Central memory CD4-positive, alpha-beta T cell (primary cell): ENCODE results near the gene CRB2.
"Not testable (repeated sequence)": the region's sequence is repeated elsewhere in the genome, so short reads cannot be mapped to it uniquely, and the experiment has no call there.

Source experiments
- DNase-seq: peaks from one replicate; pipeline ENCODE4 v3.0.0; 2022

Gene CRB2

GRCh38 chr9:123329329-123329955, 26.6 kb upstream of the CRB2 start:
- DNase-seq, result no peak

DNA sequence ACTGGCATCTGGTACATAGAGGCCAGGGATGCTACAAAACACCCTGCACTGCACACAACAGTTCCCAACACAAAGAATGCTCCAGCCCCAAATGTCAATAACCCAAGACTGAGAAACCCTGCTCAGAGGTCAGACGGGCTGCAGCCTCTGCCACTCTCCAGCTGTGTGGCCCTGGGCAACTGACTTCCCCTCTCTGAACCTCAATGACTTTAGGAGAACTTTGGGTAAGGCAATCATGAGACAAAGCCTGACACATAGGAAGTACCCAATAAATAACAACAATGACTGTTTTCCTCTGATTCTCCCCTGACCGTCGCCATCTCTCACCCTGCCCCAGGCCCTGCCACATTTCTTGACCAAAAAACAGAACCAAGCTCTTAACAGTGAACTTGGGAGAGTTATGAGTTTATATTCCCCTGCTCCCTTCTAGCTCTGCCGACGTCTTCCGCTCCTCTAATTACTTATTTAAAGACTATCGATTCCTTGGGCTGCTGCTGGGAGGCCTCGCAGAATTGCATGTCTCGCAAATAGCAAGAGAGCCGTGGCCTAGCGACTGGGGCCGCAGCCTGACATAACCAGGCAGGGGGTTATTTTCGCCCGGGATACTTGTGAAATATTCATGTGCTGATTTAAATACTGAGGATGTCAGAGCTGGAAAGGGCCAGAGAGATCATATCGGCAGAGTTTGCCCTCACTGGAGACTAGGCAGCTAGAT, 24.5 kb upstream of the CRB2 start:
- DNase-seq, result no peak

DNA sequence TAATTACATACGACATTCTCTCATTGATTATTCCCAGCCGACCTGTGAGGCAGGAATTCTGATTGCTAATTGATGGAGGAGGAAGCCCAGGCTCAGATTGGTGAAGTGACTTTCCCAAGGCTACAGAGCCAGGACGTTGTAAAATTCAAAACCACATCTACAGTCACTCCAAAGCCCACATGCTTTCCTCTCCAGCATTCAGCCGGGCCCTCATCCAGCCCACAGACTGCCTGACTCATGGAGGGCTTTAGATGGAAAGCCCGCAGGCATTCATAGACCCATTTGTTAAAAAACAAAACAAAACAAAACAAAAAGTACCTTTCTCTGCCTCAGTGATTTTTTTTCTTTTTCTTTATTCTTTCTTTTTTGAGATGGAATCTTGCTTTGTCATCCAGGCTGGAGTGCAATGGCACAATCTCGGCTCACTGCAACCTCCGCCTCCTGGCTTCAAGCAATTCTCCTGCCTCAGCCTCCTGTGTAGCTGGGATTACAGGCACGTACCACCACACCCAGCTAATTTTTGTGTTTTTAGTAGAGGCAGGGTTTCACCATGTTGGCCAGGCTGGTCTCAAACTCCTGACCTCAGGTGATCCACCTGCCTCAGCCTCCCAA, 22.8 kb upstream of the CRB2 start:
- DNase-seq, result not testable (repeated sequence)

- DNase-seq, result no peak
Observed at GRCh38 chr9:123334639-123335038, 21.4 kb upstream of the CRB2 start.

- no peak for DNase-seq
Observed at GRCh38 chr9:123335193-123335985, 20.6 kb upstream of the CRB2 start.

DNA sequence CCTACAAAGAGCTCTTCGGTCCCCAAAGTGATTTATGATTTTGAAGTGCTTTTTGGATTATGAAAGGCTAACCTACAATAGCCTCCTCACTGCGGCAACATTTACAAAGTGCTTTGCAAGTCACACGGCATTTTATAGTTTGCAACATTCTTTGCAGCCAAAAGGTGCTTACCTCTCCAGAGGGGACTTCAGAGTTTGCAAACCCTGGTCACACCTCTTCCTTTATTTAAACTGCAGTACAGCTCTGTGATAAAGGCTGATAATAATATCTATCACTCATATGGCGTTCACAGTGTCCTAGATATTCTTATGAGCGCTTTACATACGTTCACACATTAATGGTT, 20.0 kb upstream of the CRB2 start:
- no peak for DNase-seq

DNA sequence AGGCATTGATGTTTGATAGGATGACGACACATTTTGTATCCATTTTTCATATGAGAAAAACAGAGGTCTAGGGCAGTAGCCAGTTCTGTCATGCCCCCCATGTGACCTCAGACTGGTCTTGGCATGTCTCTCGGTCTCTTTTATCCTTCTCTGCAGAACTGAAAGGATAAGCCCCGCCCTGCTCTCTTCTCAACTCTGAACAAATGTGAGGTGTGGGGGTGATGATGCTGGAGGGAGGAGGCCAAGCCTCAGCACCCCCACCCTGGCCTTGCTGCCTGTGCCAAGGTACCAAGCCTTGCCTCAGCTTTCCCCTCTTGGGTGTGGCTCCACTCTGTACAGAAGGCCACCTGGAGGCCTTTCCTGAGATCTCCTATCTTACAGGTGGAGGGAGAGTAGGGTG, 19.5 kb upstream of the CRB2 start:
- no peak for DNase-seq

GRCh38 chr9:123336959-123337358, 19.0 kb upstream of the CRB2 start:
- DNase-seq, result no peak

- DNase-seq, result no peak
Observed at GRCh38 chr9:123337971-123338370, 18.0 kb upstream of the CRB2 start.

DNA sequence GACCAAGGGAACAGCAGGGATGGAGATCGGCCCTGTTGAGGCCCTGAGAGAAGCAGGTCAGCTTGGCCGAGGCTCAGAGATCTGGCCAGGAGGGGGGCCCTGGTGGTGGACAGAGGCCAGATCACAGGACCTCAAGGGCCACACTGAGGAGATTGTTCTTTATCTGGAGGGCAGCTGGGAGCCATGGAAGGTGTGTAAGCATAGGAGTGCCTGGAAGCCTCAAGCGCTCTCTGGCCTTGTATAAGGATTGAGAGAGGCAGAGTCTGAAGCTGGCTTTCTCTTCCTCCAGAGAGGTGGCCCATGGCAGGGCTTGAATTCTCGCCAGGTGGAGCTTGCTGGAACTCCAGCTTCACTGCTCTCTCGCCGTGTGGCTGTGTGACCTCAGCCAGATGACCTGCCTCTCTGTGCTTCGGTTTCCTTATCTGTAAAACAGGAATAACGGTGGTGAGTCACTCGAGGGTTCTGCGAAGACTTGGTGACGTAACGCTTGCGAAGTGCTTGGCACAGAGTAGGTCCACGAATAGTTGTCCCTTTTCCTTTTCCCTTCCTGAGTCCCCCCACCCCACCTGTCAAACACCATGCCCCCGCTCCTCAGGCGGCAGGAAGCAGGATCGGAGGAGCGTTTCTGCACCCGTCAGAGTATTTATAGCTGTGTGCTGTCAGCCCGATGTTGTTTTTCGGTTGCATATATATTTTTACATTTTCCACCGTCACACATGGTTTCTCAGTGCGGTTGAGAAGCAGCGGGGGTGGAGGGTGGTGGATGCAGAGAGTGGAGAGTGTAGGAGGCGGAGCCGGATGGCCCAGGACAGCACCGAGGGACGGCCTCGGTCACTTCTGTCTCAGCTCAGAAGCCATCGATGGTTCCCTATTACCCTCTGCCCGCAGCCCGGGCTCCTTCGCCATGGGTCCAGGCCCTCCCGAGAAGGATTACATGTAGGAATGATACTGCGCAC, 17.0 kb upstream of the CRB2 start:
- DNase-seq, result peak; percentile 17

- DNase-seq, result no peak
Observed at GRCh38 chr9:123339666-123340510, 16.1 kb upstream of the CRB2 start.

DNA sequence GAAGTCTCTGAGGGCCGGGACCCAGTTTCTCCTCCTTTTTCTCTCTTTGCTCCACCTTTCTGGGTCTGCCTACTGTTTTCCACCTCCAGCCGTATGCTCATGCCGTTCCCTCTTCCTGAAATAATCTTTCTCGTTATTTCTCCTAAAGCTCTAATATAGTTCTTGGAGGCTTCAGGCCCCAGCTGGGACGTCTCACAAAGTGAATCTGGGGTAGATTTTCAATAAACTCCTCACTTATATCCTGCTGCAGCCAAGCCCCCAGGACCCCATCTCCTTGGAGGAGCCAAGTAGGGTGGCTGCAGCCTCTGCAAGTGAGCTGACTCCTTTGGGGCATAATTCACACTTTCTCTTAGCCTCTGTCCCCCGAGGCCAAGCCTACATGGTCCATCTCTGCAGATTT, 14.2 kb upstream of the CRB2 start:
- DNase-seq, result no peak

DNA sequence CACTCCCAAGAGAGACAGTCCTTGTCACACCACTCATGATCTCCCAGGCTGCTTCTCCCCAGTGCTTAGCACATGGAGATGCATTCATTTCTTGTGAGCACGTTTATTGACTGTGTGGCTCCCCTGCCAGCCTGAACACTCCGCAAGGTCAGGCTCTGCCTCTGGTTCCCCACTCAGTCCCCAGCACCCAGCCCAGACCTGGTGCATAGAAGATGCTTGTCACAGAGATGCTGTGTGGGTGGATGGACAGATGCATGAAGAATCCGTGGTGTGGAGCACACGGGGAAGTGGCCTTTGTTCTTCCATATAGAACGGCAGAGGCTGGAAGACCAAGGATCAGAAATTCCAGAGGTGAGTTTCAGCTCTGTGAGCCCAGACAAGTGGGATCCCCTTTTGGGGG, 13.8 kb upstream of the CRB2 start:
- no peak for DNase-seq

GRCh38 chr9:123343443-123344191, 12.4 kb upstream of the CRB2 start:
- DNase-seq, result no peak

GRCh38 chr9:123344192-123344949, 11.6 kb upstream of the CRB2 start:
- DNase-seq, result no peak

GRCh38 chr9:123345567-123345955, 10.4 kb upstream of the CRB2 start:
- DNase-seq, result no peak

- DNase-seq, result no peak
Observed at GRCh38 chr9:123346026-123346425, 10.0 kb upstream of the CRB2 start.

DNA sequence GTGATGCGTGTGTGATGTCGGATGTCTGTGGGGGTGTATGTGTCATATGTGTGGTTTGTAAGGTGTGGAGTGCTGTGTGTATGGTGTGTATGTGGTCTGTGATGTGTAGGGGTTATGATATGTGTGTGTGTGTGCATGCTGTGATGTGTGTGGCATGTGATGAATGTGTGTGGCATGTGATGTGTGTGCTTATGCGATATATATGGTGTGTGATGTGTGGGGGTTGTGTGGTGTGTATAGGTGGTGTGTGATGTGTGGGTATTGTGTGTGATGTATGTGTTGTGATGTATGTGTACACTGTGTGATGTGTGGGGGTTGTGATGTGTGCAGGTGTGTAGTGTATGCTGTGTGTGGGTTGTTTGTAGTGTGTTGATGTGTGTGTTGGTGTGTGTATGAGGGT, 9.2 kb upstream of the CRB2 start:
- no peak for DNase-seq

- DNase-seq, result no peak
Observed at GRCh38 chr9:123347289-123348060, 8.5 kb upstream of the CRB2 start.
